Mucosa of gallbladder (tissue), 1 donor: ENCODE data around the gene STPG4. TPM values are rescaled to one million over a fixed set of nuclear protein-coding genes. Genes with fewer than 3 reads are reported as not detected.
"Not testable (repeated sequence)": the region's sequence is repeated elsewhere in the genome, so short reads cannot be mapped to it uniquely, and the experiment has no call there.

ENCODE experiments used
- DNase-seq: peaks from one replicate; pipeline ENCODE4 v3.0.0-alpha.2; 2020; ENCODE audit warnings: low spot score
- total RNA-seq: library from RNA; stranded (reverse); gene quantifications from one replicate; pipeline ENCODE4 v1.2.1, GENCODE V29; 2021
- donor health status: DM: no; HTN: no; CAD: no.

STPG4 gene
- total RNA-seq, 1 donor from 2014 or later = 0.20 TPM

DNA sequence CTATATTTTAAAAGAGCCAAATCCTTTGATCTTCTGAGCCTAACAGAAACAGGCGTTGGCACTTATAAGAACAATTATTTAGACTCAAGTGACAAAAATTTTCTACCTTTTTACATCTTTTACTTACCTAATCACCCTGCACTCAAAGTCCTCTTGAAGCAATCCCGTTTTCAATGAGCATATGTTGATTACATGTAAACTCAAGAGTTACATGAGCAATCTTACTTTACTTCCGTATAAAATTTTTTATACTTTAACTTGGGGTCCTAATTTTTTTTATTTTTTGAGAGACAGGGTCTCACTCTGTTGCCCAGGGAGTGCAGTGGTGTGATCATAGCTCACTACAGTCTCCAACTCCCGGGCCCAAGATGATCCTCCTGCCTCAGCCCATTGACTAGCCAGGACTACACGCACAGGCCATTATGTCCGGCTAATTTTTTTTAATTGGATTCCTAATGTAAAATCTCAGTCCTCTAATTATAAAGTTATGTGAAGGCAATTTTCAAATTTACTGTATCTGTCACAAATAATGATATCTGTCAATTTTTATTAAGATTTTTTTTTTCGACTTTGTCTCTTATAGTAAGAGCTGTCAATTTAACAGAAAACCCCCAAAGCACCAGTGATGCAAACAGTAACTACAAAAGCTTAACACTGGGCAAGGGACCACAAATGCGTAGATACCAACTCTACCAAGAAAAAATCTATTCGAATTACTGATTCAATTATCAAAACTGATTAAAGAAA is 19.1 kb upstream of the STPG4 start:
- no peak for DNase-seq

DNA sequence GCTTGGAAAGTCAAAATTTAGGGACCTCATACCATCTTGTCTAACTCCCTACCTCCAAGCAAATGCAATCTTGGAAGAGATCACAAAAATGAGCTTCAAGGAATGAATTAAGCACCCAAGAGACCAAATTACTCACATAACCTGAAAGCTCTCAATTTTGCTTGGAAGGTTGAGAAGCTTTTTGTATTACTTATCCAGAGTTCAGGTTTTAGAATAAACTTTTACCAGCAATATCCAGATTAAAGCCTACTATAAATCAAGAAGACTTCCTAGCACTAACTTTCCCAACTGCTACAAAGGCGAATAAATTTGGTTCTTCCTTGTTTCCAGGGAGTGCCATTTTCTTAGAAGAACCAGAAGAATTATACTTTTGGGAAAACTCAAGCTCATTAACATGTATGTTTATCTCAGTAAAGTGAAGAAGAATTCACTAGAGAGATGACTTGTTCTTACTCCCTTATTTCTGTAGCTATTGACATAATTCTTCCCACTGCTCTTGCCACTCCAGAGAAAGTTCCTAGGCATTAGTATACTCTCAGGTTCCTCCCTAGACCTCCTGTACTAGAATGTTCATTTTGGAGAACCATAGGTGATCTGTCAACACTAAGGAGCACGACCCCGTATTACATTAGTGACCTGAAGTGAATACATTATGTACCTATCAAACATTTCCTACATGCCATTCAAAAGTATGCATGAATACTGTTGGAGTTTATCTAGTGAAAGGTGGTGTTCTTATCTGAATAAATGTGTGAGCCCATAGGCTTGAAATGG is 18.0 kb upstream of the STPG4 start:
- no peak for DNase-seq

DNA sequence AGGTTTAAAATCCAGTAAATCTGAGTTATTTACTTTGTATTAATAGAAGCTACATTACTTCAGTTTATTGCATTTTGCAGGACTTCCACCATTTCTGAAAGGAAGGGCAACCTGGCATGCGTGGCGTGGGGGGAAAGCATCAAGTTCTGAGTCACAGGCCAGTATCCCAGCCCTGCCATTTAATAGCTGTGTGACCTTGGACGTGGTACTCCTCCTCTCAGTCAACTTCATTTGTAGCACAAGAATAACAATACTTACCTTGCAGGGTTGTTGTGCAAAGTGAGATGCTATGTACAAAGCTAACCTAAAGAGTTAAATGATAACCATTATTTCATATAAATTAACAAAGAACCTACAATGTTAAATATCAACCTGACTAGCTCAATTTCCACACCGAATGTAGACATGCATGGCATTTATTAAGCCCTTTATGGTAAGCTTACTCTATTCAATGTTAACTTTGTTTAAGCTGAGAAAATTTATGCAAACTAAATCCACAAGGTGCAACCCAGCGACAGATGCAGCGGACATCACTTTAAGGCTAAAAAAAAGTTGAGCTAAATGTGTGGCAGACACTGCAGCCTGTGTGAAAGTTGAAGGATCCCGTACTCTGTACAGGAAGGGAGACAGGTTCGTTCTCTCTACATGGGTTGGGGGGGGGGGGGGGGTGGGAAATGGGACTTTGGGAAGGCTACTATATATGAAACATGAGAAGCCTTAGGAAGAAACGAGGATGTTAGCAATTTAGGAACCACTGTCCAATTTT is 17.2 kb upstream of the STPG4 start:
- no peak for DNase-seq

DNA sequence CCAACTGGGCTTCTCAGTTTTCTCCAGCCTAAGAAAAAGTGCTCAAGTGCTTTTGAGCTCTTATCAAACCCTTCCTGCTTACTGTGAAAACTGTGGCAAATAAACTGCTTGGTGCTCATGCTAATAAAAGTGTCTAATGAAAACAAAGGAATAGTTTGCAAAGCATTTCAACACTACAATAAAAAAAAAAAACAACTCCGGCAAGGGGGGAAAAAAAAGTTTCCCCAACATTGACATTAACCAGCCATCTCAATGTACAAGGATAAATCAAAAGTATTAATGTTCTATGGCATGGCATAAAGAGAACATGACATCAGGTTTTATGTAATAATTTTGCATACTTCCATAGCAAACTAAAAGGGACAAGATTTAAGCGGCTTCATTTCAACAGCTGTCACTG is 14.7 kb upstream of the STPG4 start:
- no peak for DNase-seq

DNA sequence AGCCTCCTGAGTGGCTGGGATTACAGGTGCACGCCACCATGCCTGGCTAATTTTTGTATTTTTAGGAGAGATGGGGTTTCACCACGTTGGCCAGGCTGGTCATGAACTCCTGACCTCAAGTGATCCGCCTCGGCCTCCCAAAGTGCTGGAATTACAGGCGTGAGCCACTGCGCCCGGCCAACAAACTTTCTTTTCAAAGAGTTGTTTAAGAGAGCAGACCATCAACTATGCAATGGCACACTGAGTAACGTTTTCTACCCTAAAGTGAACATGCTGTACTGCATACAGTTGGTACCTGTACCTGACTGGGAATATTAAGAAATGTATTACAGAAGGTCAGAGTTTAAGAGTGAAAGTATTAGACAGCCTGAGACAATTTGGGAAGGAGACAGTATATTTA is 13.8 kb upstream of the STPG4 start:
- DNase-seq = not testable (repeated sequence)

DNA sequence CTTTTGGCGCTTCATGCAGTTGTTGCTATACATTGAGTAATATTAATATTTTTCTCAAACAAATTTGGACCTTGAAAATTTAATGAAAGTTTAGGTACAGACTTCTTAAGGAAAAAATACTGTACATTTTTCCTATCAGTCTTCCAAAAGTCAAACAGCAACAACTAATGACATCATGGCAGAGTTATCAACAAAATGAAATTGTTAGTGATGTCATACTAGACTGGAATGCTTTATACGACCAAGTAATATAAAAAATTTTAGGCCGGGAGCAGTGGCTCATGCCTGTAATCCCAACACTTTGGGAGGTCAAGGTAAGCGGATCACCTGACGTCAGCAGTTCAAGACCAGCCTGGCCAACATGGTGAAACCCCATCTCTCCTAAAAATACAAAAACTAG is 12.0 kb upstream of the STPG4 start:
- no peak for DNase-seq

DNA sequence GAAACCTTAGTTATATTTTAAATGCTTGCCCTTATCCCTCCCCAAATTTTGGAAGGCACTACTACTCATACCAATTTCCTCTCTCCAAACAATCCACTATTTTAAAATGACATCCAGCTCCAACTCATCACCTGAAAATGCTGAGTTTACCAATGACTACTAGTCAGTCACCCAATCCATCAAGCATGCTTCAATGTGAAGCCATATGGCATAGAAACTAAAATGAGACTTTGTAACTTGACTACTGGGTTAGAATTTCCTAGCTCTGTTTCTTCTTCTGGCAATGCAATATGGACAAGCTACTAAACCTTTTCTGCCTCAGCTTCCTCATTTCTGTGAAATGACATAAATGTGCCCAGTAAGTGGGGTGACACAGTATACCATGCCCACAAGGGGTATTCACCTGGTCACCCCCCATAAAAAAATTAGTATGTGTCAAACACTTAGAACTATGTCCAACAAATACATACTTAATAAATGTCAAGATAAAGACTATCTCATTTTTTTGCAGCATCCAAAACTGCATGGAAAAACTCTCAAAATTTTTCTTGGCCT is 10.0 kb upstream of the STPG4 start:
- DNase-seq = no peak

DNA sequence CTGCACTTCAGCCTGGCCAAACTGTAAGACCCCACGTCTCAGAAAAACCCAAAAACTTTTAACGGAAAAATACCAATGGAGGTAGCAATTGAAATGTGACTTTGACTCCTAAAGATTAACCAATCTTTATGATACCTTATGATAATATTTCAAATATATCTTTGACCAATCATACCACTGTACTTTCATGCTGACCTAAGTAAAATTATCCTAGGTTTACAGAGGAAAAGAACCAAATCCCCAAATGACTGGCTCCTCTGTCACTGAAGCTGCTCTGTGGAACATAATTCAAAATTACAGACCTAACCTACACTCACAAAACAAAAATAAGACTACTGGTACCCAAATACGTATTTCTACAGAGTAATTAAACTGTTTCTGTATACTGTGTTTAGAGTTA is 7.7 kb upstream of the STPG4 start:
- no peak for DNase-seq

DNA sequence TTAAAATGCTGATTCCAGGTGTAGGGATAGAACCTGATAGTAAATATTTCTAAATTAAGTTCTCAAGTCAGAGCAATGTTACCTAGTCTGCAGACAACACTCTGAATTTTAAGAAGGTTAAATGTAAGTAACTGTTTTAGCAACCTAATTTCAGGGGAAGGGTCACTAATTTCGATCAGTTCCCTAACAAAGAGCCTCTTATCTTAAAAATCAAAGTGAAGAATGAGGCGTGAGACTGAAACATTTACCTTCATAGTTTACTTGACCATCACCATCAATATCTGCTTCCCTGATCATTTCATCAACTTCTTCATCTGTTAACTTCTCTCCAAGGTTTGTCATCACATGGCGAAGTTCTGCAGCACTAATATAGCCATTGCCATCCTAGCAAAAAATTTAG is 6.4 kb upstream of the STPG4 start:
- no peak for DNase-seq

DNA sequence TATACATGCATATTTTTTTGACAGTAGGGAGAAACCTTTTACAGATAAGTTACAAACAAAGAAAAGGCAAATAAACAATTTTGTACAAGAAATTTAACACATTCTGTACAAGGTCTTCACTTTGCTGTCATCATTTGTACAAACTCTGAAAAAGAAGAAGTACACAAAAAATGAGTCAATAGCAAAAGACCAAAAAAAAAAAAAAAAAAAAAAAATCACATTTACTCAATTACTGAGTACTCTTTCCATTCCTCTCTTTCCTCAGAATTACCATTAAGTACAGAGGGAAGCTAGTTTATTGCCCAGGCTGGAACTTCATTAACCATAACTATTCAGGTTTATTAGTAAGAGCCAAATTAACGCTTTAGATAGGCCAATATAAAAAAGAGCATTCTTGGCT is 5.6 kb upstream of the STPG4 start:
- DNase-seq = no peak

DNA sequence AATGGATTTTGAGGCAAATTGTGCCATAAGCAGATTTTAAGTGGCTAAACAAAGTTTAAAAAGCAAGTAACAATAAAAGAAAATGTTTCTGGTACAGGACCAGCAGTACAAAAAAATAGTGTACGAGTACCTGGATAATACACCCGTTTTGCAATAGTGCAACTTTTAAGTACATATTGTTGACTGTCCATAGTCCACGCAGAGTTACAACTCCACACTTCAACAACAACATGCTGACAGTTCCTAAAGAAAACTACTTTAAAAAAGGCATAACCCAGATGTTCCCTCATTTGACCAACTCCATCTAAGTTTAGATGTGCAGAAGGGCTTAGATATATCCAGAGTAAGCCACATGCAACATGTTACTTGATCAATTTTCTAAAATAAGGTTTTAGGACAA is 5.1 kb upstream of the STPG4 start:
- DNase-seq = no peak

DNA sequence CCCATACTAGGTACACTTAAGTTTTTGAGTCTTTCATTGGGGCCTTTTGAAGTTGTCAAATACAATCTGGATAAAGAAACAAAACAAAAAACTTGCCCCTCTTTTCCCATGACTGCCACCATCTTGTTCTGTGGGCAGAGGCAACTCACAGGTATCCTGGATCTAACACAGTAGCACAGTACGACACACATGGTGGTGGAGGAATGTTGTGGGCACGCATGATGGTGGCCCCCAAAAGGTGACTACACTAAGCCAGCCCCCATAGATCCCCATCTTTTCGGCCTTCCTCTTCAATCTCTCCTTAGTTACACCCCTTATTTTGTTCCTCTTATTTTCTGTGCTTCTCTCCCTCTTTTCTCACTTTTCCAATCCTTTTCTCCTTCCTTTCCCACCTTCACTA is 4.5 kb upstream of the STPG4 start:
- DNase-seq = no peak

DNA sequence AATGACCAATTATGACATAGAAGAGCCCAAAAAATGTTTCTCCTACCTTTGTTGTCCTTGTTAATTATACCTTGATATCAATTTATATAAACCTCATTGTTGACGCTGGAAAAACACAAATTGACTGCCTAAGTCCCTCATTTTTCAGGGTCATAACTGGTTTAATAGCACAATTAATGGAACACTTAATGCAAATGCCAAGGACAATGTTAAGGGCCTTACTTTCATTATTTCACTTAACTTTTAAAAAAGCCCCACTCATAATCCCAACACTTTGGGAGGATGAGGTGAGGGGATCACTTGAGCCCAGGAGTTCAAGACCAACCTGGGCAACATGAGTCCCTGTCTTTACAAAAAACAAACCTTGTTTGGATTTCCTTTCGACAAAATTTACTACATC is 3.5 kb upstream of the STPG4 start:
- DNase-seq = no peak

DNA sequence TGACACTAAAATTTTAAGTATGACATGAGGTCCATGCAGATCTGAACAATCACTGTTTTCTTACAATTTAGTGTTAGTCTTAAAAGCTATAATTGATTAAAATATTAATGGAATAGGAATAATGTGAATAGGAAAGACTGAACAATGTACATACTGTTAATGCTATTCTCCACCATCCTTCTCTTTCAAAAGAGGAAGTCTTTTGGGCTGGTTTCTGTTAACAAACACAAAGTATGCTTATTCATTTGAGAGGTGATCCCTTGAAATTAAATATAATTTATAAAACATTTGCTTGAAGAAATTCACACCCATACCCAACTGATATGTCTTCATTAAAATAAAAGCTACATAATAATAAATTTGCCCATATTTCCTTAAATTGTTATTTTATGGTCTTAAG is 2.3 kb downstream of the STPG4 start:
- DNase-seq = no peak

DNA sequence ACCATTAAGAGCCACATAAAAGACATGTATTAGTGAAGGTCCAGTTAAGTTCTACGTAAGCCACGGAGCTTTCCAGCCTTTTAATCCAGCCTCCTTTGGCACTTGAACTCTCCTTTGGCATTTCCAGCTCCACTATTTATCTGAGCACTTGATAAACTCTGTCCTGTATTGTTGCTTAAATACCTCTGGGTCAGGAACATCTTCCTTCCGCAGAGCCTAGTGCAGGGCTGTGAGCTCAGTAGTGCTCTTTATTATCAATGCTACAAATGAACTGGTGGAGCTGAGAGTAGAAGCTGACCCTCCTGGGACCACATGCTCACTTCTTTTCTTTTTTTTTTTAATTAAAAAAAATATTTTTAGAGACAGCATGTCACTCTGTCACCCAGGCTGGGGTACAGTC is 4.9 kb downstream of the STPG4 start:
- no peak for DNase-seq

DNA sequence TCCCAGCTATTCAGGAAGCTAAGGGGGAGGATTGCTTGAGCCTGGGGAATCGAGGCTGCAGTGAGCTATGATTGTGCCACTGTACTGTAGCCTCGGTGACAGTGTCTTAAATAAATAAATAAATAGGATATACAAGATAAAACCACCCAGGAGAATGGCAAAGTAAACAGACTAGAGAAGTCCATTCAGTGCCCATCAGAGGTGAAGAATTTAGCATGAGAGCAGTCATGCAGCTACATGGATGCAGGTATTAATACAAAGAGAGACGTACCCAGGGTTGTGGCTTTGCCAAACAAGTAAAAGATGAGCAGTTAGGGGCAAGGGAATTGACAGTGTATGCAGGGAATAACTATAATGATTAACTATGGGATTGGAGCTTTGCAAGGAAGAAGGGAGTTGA is 8.1 kb downstream of the STPG4 start:
- DNase-seq = no peak

DNA sequence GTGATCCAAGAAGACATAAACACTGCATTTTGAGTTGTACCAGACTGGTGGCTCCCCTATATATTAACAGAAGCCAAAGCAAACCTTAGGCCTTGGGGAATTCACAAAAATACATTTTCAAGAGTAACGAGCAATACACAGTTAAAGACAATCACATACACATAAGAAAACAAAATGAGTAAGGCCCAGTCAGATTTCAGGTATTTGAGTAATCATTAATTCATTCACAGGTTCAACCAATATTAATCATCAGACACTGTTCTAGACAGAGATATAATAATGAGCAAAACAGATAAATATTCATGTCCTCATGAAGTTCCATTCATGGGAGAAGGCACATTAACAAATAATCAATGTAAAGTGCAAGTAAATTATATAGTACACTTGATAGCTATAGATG is 9.6 kb downstream of the STPG4 start:
- DNase-seq = no peak

DNA sequence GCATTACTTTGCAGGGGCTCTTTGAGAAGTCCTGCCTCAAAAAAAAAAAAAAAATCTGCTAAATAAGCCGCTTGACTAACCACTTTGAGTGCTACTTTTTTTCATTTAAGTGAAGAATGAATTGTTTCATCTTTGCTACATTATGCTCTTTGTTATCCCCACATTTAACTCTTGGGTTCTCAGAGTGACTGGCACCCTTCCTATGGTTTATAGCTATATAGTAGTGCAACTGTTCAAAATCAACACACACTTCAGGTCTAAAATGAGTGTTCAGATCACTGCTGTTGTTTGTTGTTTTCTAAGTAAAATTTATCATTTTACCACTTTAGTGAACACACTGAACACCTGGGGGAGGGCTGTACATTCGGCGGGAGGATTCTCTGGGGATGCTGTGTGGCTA is 13.6 kb downstream of the STPG4 start:
- no peak for DNase-seq

DNA sequence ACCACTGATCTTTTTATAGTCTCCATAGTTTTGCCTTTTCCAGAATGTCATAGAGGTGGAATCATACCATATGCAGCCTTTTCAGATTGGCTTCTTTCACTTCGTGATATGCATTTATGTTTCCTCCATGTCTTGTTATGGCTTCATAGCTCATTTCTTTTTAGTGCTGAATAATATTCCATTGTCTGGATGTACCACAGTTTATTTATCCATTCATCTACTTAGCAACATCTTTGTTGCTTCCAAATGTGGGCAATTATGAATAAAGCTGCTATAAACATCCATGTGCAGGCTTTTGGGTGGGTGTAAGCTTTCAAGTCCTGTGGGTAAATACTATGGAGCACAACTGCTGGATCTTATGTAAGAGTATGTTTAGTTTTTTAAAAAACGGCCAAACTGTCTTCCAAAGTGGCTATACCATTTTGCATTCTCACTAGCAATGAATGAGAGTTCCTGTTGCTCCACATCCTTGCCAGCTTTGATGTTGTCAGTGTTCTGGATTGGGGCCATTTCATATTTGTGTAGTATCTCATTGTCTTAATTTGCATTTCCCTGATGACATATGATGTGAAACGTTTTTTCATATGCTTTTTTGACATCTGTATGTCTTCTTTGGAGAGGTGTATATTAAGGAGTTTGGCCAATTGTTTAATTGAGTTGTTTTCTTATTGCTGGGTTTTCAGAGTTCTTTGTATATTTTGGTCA is 20.6 kb downstream of the STPG4 start:
- no peak for DNase-seq

DNA sequence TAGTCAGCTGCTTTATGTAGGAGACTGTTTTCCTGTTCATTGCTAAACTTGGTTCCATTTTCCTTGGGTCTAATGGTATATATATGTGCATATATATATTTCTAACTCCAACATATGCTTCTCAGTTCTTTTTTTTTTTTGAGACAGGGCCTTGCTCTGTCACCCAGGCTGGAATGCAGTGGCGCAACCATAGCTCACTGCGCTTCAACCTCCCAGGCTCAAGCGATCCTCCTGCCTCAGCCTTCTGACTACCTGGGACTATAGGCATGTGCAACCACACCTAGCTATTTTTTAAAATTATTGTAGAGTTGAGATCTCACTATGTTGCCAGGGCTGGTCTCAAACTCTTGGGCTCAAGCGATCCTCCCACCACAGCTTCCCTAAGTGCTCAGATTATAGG is 22.1 kb downstream of the STPG4 start:
- DNase-seq = no peak

DNA sequence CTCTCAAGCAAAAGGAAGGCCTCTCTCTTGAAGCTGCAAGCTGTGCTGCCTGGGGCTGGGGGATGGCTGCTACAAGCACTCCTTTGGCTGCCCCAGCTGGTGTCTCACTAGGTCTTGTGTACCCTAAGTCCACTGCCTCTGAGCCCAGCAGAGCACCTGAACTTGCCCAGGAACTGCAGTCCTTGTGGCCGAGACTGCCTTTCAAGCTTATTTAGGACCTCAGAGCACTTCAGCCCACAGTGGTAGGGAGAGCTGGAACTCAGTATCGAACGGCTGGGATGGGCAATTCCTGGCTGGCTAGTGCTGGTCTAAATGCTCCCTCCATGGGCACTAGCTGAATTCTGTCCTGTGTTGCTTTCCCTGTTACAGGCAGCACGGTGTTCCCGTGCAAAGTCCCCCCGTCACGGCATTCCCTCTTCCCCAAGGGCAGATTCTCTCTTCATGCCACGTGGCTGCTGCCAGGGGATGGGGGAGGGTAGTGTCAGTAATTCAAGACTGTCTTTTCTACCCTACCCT is 25.9 kb downstream of the STPG4 start:
- DNase-seq = no peak

DNA sequence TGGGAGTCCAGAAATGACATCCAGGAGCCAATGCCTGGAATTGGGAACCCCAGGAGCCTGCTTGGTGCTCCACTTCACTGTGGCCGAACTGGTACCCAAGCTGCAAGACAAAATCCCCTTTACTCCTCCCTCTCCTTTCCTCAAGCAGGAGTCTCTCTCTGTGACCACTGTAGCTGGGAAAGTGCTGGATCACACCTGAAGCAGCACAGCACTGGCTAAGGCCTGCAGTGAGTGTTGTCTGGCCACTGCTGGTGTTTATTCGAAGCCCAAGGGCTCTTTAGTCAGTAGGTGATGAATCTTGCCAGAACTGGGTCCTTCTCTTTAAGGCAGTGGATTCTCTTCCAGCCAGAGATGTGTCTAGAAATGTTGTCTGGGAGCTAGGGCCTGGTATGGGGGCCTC is 26.4 kb downstream of the STPG4 start:
- no peak for DNase-seq
